GM23248 (cell line): ENCODE data around the gene PSMD14. TPM values are rescaled to one million over a fixed set of nuclear protein-coding genes. Genes with fewer than 3 reads are reported as not detected.

ENCODE experiments used
- DNase-seq: peaks from one replicate; pipeline ENCODE4 v3.0.0-alpha.2; 2015
- H2AFZ ChIP-seq: fragments of 200-600 bp; sonication (generic); 2 replicates; pipeline ENCODE4 v1.6.1; 2016; ENCODE audit warnings: antibody characterized with exemption
- H3F3A ChIP-seq: fragments of 200-600 bp; sonication (generic); 2 replicates; pipeline ENCODE4 v1.6.1; 2016; ENCODE audit warnings: mild to moderate bottlenecking, antibody characterized with exemption, mixed run types; ENCODE audit not compliant: insufficient read depth
- H3K27ac ChIP-seq: fragments of 200-600 bp; sonication (generic); 2 replicates; pipeline ENCODE4 v1.5.1; 2016; ENCODE audit warnings: mild to moderate bottlenecking
- H3K27me3 ChIP-seq: fragments of 200-600 bp; sonication (generic); replicated peaks from 2 replicates; pipeline ENCODE4 v1.6.1; 2016; ENCODE audit warnings: mild to moderate bottlenecking; ENCODE audit not compliant: insufficient read depth
- H3K36me3 ChIP-seq: fragments of 200-600 bp; sonication (generic); 2 replicates; pipeline ENCODE4 v1.6.1; 2016; ENCODE audit warnings: low read depth, mild to moderate bottlenecking
- H3K4me1 ChIP-seq: fragments of 200-600 bp; sonication (generic); 2 replicates; pipeline ENCODE4 v1.6.1; 2016; ENCODE audit warnings: mild to moderate bottlenecking; ENCODE audit not compliant: insufficient read depth
- H3K4me2 ChIP-seq: fragments of 200-600 bp; sonication (generic); one replicate; pipeline ENCODE4 v1.6.1; 2016; ENCODE audit warnings: mild to moderate bottlenecking; ENCODE audit not compliant: unreplicated experiment
- H3K4me3 ChIP-seq: fragments of 200-600 bp; sonication (generic); 2 replicates; pipeline ENCODE4 v1.5.1; 2016; ENCODE audit warnings: mild to moderate bottlenecking
- H3K79me2 ChIP-seq: fragments of 200-600 bp; sonication (generic); 2 replicates; pipeline ENCODE4 v1.6.1; 2016; ENCODE audit warnings: mild to moderate bottlenecking; ENCODE audit not compliant: insufficient read depth
- H3K9ac ChIP-seq: fragments of 200-600 bp; sonication (generic); 2 replicates; pipeline ENCODE4 v1.6.1; 2016; ENCODE audit warnings: mild to moderate bottlenecking
- H3K9me2 ChIP-seq: fragments of 200-600 bp; sonication (generic); 2 replicates; pipeline ENCODE4 v1.6.1; 2016; ENCODE audit warnings: mixed run types, mild to moderate bottlenecking, moderate library complexity; ENCODE audit not compliant: insufficient read depth
- H3K9me3 ChIP-seq: fragments of 200-600 bp; sonication (generic); one replicate; pipeline ENCODE4 v1.6.1; 2017; ENCODE audit warnings: low read depth
- H4K20me1 ChIP-seq: fragments of 200-600 bp; sonication (generic); 2 replicates; pipeline ENCODE4 v1.6.0; 2016; ENCODE audit not compliant: insufficient read depth
- EZH2 ChIP-seq: fragments of 200-600 bp; sonication (generic); IDR thresholded peaks from 2 replicates; pipeline ENCODE4 v1.6.1; 2018; ENCODE audit warnings: antibody characterized with exemption, mild to moderate bottlenecking; ENCODE audit not compliant: insufficient read depth, poor library complexity, severe bottlenecking
- EZH2phosphoT487 ChIP-seq: fragments of 200-600 bp; sonication (generic); IDR thresholded peaks from 2 replicates; pipeline ENCODE4 v1.6.1; 2018; ENCODE audit warnings: antibody characterized with exemption, moderate library complexity, mild to moderate bottlenecking, low read depth; ENCODE audit not compliant: insufficient read depth
- WGBS, 2 experiments: methylation state at CpG; one replicate each; pipeline ENCODE4 v1.1.6; 2015 to 2017; ENCODE audit warnings: low lambda C conversion rate in 2 of 2, low coverage in 1 of 2; ENCODE audit errors: missing lambda C conversion rate in 2 of 2; 5-methylcytosine and 5-hydroxymethylcytosine counted together
- in situ Hi-C: fragments of 300-500 bp; cut with MboI; formaldehyde crosslinking; loops from 2 replicates; pipeline ENCODE4 v1.15.0; 2020
- polyA plus RNA-seq: library from polyadenylated mRNA; unstranded; fragments of >200 nt; fragmentation: Nextera tagmentation; extraction: Ambion mirVana; gene quantifications from 2 replicates; pipeline ENCODE4 v1.2.1, GENCODE V29; 2016
- total RNA-seq: library from RNA; depleted of rRNA; stranded (reverse); fragments of >200 nt; shearing (Covaris generic); gene quantifications from 2 replicates; pipeline ENCODE4 v1.2.3, GENCODE V29; 2014

The PSMD14 gene
- total and polyA plus RNA-seq, 2 experiments from 2014 or later, result 94.4 to 96.0 TPM

DNA sequence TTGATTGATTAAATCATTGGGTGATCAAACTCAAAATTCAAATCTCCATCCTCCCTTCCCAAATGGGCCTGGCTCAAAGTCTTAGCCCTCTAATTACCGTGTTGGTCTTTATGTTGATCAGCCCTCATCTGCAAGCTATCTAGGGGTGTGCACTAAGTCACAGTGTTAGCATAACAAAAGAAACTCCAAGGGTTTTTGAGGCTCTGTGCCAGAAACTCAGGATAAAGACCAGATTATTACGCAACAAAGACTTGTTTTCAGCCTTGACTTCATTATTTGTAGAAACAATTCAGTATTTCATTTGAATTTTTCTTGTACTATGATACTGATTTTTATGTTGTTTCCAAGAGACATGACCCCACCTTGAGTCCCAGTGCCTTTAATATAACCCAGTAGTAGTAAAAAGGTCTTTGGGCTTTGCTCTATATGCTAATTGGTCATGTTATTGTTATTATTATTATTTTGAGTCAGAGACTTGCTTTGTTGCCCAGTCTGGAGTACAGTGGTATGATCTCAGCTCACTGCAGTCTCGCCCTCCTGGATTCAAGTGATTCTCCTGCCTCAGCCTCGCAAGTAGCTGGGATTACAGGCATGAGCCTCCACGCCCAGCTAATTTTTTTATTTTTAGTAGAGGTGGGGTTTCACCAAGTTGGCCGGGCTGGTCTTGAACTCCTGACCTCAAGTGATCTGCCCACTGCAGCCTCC, 13.9 kb downstream of the PSMD14 start:
- DNase-seq, result peak; percentile 30
- no peaks in the 10 kb centered on the region for H3K4me1 ChIP-seq
- H3K4me2 ChIP-seq, result no peak overlapping the region
- 49 to 53% methylated on average over 6 of the region's 6 CpGs for WGBS, 2 experiments
- H3K9ac ChIP-seq, result no peak overlapping the region
- H3K9me3 ChIP-seq, result no peaks in the 10 kb centered on the region
- no peaks in the 10 kb centered on the region for H3K9me2 ChIP-seq
- H3K79me2 ChIP-seq, result peaks cover 100% of the 10 kb centered on the region
- H3K27ac ChIP-seq, result no peak overlapping the region
- H3F3A ChIP-seq, result peaks cover 4% of the 10 kb centered on the region; the same call in 1 of the 2 replicates
- no peak overlapping the region for H3K4me3 ChIP-seq
- in situ Hi-C loops, result no loop called here
- peaks cover 25% of the 10 kb centered on the region for H3K36me3 ChIP-seq
- H4K20me1 ChIP-seq, result no peaks in the 10 kb centered on the region
- TF ChIP-seq EZH2phosphoT487, result no peak
- TF ChIP-seq EZH2, result no peak
- H3K27me3 ChIP-seq, result no peaks in the 10 kb centered on the region
- H2AFZ ChIP-seq, result no peak overlapping the region

DNA sequence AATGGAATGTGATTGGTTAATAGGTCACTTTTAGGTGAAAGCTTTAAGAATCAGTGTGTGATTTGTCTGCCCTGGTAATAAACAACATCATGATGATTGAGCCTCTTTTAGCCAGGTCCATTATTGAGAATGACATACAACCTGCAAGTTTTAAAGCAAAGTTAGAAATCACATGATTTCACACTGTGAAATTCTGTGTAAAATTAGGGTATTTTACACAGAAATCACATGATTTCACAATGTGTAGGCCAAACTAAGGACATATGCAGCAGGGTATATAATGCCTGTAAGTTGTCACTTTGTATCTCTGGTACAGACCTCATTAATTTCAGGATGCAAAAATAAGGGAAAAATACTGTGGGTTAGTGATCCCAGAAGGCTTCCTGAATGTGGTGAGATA, 16.7 kb downstream of the PSMD14 start:
- TF ChIP-seq EZH2, result no peak

DNA sequence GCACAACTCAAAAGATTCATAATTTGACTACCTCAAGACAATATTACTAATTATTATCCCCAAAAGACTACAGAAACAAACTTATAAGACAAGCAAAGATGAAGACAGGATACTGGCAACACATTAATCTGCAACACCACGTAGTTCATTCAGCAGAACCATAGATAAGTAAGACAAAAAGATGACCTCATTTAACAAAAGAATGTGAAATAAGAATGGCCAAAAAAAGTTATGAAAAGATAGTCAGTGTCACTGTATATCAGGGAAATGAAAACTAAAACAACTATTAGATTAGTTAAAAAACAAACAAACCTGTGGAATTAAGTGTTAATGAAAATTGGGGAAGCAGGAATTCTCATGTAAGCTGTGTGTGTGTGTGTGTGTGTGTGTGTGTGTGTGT, 19.4 kb downstream of the PSMD14 start:
- in situ Hi-C loops, result no loop called here
- H2AFZ ChIP-seq, result no peak overlapping the region
- DNase-seq, result no peak
- H3K4me2 ChIP-seq, result no peak overlapping the region
- peaks cover 7% of the 10 kb centered on the region; the same call in 1 of the 2 replicates for H3K4me1 ChIP-seq
- H3K36me3 ChIP-seq, result peaks cover 20% of the 10 kb centered on the region
- H3K9me2 ChIP-seq, result no peaks in the 10 kb centered on the region
- no peak overlapping the region for H3K9ac ChIP-seq
- no peak for TF ChIP-seq EZH2
- TF ChIP-seq EZH2phosphoT487, result no peak
- no peak overlapping the region for H3K27ac ChIP-seq
- H3F3A ChIP-seq, result no peaks in the 10 kb centered on the region
- peaks cover 100% of the 10 kb centered on the region for H3K79me2 ChIP-seq
- no peaks in the 10 kb centered on the region for H4K20me1 ChIP-seq
- H3K27me3 ChIP-seq, result no peaks in the 10 kb centered on the region
- no peak overlapping the region for H3K4me3 ChIP-seq
- no peaks in the 10 kb centered on the region for H3K9me3 ChIP-seq
- 95 to 98% methylated on average over 1 of the region's 1 CpG for WGBS, 2 experiments

More for the DNA sequence above, 16.7 kb downstream of the PSMD14 start:
- DNase-seq, result no peak
- Histone ChIP-seq H3K27me3 (no peaks in the 10 kb centered on the region), H3K27ac (no peak overlapping the region), H3K79me2 (peaks cover 100% of the 10 kb centered on the region), H3K4me2 (no peak overlapping the region), H3K9me3 (no peaks in the 10 kb centered on the region), H3F3A (peaks cover 4% of the 10 kb centered on the region; the same call in 1 of the 2 replicates), H3K9ac (no peak overlapping the region), H2AFZ (no peak overlapping the region), H3K4me3 (no peak overlapping the region), H3K36me3 (peaks cover 29% of the 10 kb centered on the region), H3K4me1 (no peaks in the 10 kb centered on the region), H3K9me2 (no peaks in the 10 kb centered on the region), H4K20me1 (no peaks in the 10 kb centered on the region)
- in situ Hi-C loops, result no loop called here

DNA sequence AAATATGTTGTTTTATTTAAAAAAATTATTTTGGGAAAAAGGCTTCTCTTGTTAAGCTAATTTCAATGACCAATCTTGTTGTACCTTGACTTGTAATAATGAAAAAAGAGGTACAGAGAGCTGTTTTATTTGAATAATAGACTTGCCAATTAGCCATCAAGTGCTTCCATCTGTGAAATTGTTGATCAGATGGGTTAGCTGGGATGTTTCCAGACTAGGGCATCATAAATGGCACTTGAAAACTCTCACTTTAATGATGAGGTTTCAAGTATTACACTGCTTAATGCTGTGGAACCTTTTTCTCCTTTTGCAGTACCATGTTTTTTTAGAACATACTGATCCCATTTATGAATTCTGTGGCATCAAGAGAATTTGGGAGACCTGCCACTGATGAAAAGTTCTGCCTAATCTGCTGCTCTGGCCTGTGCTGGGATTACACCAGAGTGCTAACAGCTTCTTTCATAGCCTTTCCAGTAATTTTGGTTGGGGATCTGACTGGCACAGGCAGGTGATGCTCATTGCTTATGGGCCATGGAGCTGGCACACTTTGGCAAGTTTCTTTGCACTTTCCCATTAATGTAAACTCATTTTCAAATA, 24.2 kb downstream of the PSMD14 start:
- no peak overlapping the region for H3K4me3 ChIP-seq
- no peak overlapping the region for H3K9ac ChIP-seq
- no peak overlapping the region for H2AFZ ChIP-seq
- peaks cover 1% of the 10 kb centered on the region; the same call in 1 of the 2 replicates for H3K36me3 ChIP-seq
- H3K4me2 ChIP-seq, result no peak overlapping the region
- no peaks in the 10 kb centered on the region for H3K9me2 ChIP-seq
- no peak for DNase-seq
- H3K4me1 ChIP-seq, result peaks cover 7% of the 10 kb centered on the region; the same call in 1 of the 2 replicates
- H4K20me1 ChIP-seq, result no peaks in the 10 kb centered on the region
- no peaks in the 10 kb centered on the region for H3F3A ChIP-seq
- TF ChIP-seq EZH2, result no peak
- TF ChIP-seq EZH2phosphoT487, result no peak
- H3K9me3 ChIP-seq, result no peaks in the 10 kb centered on the region
- in situ Hi-C loops, result no loop called here
- no peaks in the 10 kb centered on the region for H3K27me3 ChIP-seq
- peaks cover 100% of the 10 kb centered on the region for H3K79me2 ChIP-seq
- no peak overlapping the region for H3K27ac ChIP-seq
